Dendritic cell treated with granulocyte-macrophage colony-stimulating factor and Interleukin-4, amounts not matched to agents 40 ng/mL and 50 ng/mL, for 4 days (primary cell): ENCODE measurements around the gene CLEC7A.

Experiments
- H3K27ac Mint-ChIP-seq: one replicate; pipeline ENCODE4 v1.8.0; 2022; ENCODE audit warnings: mild to moderate bottlenecking, mixed read lengths
- H3K27me3 Mint-ChIP-seq: one replicate; pipeline ENCODE4 v1.8.0; 2022; ENCODE audit warnings: mild to moderate bottlenecking, mixed read lengths
- H3K36me3 Mint-ChIP-seq: one replicate; pipeline ENCODE4 v1.8.0; 2022; ENCODE audit warnings: low read depth, mixed read lengths
- H3K4me1 Mint-ChIP-seq: one replicate; pipeline ENCODE4 v1.8.0; 2022; ENCODE audit warnings: low read depth, mixed read lengths
- H3K4me3 Mint-ChIP-seq: one replicate; pipeline ENCODE4 v1.8.0; 2022; ENCODE audit warnings: mild to moderate bottlenecking, moderate library complexity, mixed read lengths
- H3K9me3 Mint-ChIP-seq: one replicate; pipeline ENCODE4 v1.8.0; 2022; ENCODE audit warnings: mixed read lengths
- intact Hi-C: fragments of 100-400 bp; cut with micrococcal nuclease; formaldehyde crosslinking; loops from one replicate; pipeline ENCODE4 v1.15.0; 2022

The CLEC7A gene

GRCh38 chr12:10158406-10158805 lies 28.4 kb upstream of the CLEC7A start:
- H3K9me3 Mint-ChIP-seq, result no peaks in the 10 kb centered on the region
- peaks cover 37% of the 10 kb centered on the region for H3K4me1 Mint-ChIP-seq
- no peak overlapping the region for H3K4me3 Mint-ChIP-seq
- intact Hi-C loops, result no loop called here
- H3K27ac Mint-ChIP-seq, result no peak overlapping the region
- H3K36me3 Mint-ChIP-seq, result no peaks in the 10 kb centered on the region
- peaks cover 2% of the 10 kb centered on the region for H3K27me3 Mint-ChIP-seq

DNA sequence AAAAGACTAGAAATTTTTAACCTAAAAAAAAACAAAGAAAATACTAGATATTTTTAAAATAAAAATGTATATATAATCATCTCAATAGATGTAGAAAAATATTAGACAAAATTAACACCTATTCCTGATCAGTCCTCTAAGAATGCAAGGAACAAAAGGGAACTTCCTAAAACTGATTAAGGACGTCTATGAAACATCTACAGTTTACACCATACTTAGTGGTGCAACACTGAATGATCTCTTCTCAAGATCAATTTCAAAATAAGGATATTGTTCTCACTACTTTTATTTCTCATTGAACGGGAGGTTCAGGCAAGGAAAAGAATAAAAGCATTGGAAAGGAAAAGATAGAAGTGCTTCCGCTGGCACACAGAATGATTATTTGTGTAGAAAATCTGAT lies 26.0 kb upstream of the CLEC7A start:
- H3K4me1 Mint-ChIP-seq, result peaks cover 37% of the 10 kb centered on the region
- no peak overlapping the region for H3K4me3 Mint-ChIP-seq
- no peak overlapping the region for H3K27ac Mint-ChIP-seq
- H3K9me3 Mint-ChIP-seq, result no peaks in the 10 kb centered on the region
- intact Hi-C loops, result no loop called here
- peaks cover 2% of the 10 kb centered on the region for H3K27me3 Mint-ChIP-seq
- no peaks in the 10 kb centered on the region for H3K36me3 Mint-ChIP-seq

GRCh38 chr12:10154145-10154496 lies 24.1 kb upstream of the CLEC7A start:
- peaks cover 18% of the 10 kb centered on the region for H3K4me1 Mint-ChIP-seq
- H3K9me3 Mint-ChIP-seq, result no peaks in the 10 kb centered on the region
- no peaks in the 10 kb centered on the region for H3K36me3 Mint-ChIP-seq
- peak overlapping the region; percentile 95 for H3K4me3 Mint-ChIP-seq
- H3K27ac Mint-ChIP-seq, result peak overlapping the region; percentile 95
- peaks cover 2% of the 10 kb centered on the region for H3K27me3 Mint-ChIP-seq
- intact Hi-C loops, result no loop called here

DNA sequence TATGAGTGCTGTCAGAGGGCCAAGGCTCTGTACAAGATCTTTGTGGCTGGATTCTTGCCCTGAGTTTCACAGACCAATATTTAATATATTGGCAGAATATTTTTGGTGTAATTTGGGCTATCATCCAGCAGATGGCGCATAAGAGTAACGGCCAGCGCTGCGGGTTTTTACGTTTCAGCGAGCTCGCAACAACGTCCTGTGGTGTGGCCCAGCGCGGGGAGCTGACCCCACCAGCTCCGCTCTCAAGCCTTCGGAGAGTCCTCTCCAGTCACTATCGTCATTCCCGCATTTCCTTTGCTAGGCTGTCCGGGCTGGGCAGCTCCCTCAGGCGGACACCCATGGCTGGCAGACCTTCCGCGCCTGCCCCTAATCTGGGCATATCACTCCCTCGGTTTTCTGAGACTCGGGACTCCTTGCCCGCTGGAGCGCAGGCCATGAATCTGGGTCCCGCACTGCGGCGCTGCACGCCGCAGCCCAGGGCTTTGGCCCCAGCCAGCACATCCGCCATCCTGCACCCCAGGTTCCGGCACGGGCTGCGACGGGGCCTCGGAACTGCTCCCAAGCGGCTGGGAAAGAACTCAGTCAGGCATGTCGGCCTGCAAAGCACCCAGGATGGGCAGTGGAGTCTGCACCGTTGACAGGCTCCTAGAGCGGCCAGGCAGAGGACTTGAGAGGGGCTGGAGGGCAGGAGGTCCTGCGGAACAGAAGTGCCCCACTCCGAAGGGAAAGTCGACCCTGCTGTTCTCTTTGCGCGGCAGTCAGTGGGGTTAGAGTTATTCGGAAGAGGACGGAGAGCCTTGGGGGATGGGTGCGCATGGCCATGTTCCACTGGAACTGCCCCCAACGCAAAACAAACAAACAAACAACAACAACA lies 23.5 kb upstream of the CLEC7A start:
- peak overlapping the region; percentile 95 for H3K4me3 Mint-ChIP-seq
- peaks cover 2% of the 10 kb centered on the region for H3K27me3 Mint-ChIP-seq
- no peaks in the 10 kb centered on the region for H3K9me3 Mint-ChIP-seq
- intact Hi-C loops, result loop anchor here (1.0 kb wide), 1 partner anchor 37 kb away; no protein-coding TSS in a partner anchor
- H3K36me3 Mint-ChIP-seq, result no peaks in the 10 kb centered on the region
- H3K27ac Mint-ChIP-seq, result peak overlapping the region; percentile 95
- H3K4me1 Mint-ChIP-seq, result peaks cover 15% of the 10 kb centered on the region

GRCh38 chr12:10151621-10152020 lies 21.6 kb upstream of the CLEC7A start:
- Mint-ChIP-seq H3K9me3 (no peaks in the 10 kb centered on the region), H3K4me3 (no peak overlapping the region), H3K4me1 (peaks cover 15% of the 10 kb centered on the region), H3K36me3 (no peaks in the 10 kb centered on the region), H3K27ac (no peak overlapping the region), H3K27me3 (peaks cover 2% of the 10 kb centered on the region)
- intact Hi-C loops, result no loop called here

DNA sequence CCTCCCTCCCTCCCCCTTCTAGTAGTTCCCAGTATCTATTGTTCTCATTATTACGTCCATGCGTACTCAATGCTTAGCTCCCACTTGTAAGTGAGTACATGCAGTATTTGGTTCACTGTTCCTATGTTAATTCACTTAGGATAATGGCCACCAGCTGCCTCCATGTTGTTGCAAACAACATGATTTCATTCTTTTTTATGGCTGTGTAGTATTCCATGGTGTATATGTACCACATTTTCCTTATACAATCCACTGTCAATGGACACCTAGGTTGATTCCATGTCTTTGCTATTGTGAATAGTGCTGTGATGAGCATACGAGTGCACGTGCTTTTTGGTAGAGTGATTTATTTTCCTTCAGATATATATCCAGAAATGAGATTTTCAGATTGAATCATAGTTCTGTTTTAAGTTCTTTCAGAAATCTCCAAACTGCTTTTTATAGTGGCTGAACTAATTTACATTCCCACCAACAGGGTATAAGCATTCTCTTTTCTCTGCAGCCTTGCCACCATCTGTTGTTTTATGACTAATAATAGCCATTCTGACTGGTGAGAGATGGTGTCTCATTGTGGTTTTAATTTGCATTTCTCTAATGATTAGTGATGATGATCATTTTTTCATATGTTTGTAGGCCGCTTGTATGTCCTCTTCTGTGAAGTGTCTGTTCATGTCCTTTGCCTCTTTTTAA lies 17.9 kb upstream of the CLEC7A start:
- Mint-ChIP-seq H3K36me3 (no peaks in the 10 kb centered on the region), H3K9me3 (no peaks in the 10 kb centered on the region), H3K4me1 (peaks cover under 1% of the 10 kb centered on the region), H3K4me3 (no peak overlapping the region), H3K27ac (no peak overlapping the region), H3K27me3 (no peaks in the 10 kb centered on the region)
- intact Hi-C loops, result no loop called here

DNA sequence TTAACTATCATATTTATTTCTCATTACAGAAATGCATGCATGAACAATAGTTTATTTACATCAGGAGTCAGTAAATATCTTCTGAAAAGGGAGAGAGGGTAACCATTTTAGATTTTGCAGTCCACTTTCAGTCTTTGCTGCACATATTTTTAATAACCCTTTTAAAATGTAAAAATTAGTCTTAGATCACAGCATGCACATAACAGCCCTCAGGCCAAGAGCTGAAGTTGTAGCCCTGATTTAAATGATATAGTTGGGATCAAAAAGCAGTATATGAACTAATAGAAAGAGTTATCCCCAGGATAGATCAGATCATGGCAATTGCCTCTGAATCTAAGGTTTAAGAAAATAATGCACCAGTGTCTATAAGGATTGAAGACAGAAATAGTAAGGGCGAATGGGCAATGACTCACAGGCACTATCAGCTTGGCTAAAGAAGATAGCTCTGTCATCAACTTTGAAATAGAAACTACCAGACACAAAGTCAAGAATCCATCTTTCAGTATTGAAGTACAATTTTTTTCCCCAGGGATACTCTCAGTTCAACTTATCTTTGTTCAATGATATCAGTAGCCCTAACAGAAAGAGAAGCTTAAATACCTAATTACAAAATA lies 13.1 kb upstream of the CLEC7A start:
- Mint-ChIP-seq H3K4me3 (no peak overlapping the region), H3K27me3 (no peaks in the 10 kb centered on the region), H3K36me3 (no peaks in the 10 kb centered on the region), H3K27ac (no peak overlapping the region), H3K9me3 (no peaks in the 10 kb centered on the region), H3K4me1 (peaks cover 6% of the 10 kb centered on the region)
- intact Hi-C loops, result loop anchor here (5.0 kb wide), 3 partner anchors 216 to 391 kb away; no protein-coding TSS in a partner anchor

- Mint-ChIP-seq H3K4me1 (peaks cover 22% of the 10 kb centered on the region), H3K9me3 (no peaks in the 10 kb centered on the region), H3K36me3 (no peaks in the 10 kb centered on the region), H3K27me3 (no peaks in the 10 kb centered on the region), H3K4me3 (no peak overlapping the region), H3K27ac (no peak overlapping the region)
- intact Hi-C loops, result loop anchor here (1.0 to 5.0 kb wide), 6 partner anchors 107 to 388 kb away; partner anchors contain the start of gene CLEC12B
These were observed 10.0 kb upstream of the CLEC7A start for GRCh38 chr12:10140001-10140400.

DNA sequence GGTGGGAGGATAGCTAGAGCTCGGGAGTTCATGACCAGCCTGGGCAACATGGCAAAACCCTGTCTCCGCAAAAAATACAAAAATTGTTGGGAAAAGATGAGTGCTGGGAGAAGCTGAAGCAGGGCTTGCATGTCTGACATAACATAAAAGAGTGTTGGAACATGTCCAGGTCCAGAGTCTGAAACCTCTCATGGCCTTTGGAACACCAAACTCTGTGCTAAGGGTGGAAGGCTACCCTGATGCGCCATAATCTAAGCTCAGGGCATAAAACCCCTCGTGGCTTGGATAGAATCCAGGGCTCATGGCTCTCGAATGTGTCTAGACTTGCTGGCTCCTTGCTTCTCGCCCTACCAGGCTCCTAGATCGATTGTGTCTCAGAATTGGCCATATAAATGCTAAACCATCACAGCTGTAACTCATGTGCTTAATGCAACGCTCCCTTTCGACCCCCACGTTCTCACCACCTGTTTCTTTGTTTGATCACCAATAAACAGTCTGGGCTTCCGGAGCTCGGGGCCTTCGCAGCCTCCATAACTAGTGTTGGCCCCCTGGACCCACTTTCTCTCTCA lies 6.7 kb upstream of the CLEC7A start:
- Mint-ChIP-seq H3K4me3 (no peak overlapping the region), H3K36me3 (no peaks in the 10 kb centered on the region), H3K27ac (peak overlapping the region; percentile 50), H3K27me3 (no peaks in the 10 kb centered on the region), H3K9me3 (no peaks in the 10 kb centered on the region), H3K4me1 (peaks cover 38% of the 10 kb centered on the region)
- intact Hi-C loops, result no loop called here

GRCh38 chr12:10135126-10135525 lies 5.1 kb upstream of the CLEC7A start:
- Mint-ChIP-seq H3K9me3 (no peaks in the 10 kb centered on the region), H3K27ac (no peak overlapping the region), H3K36me3 (peaks cover under 1% of the 10 kb centered on the region), H3K4me1 (peaks cover 50% of the 10 kb centered on the region), H3K4me3 (no peak overlapping the region), H3K27me3 (no peaks in the 10 kb centered on the region)
- intact Hi-C loops, result no loop called here

DNA sequence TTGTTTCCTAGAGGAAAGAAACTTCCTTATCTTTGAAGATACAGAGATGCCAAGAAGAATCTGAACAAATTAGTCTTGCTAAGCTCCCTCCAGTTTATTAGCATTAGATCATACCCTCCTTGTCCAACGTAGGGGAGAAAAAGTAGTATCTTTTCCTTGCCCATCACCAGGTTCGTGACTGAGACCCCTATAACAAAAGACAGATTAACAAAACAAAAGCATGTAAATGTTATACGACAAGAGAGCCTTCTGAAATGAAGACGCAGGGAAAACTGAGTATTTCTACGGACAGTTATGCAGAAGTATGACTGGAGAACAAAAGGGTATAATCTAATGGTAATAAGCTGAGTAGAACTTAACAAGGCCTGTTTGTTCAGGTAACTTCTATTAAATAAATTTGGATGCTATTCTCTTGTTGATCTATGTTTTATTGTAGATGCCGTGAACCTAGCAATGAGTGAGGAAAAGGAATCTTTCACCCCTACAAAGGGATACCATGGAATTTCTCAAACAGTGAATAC lies 2.9 kb upstream of the CLEC7A start:
- peaks cover 22% of the 10 kb centered on the region for H3K36me3 Mint-ChIP-seq
- H3K27me3 Mint-ChIP-seq, result no peaks in the 10 kb centered on the region
- H3K27ac Mint-ChIP-seq, result peak overlapping the region; percentile 97
- intact Hi-C loops, result no loop called here
- H3K4me3 Mint-ChIP-seq, result no peak overlapping the region
- peaks cover 44% of the 10 kb centered on the region for H3K4me1 Mint-ChIP-seq
- no peaks in the 10 kb centered on the region for H3K9me3 Mint-ChIP-seq

- no peaks in the 10 kb centered on the region for H3K27me3 Mint-ChIP-seq
- H3K36me3 Mint-ChIP-seq, result peaks cover 39% of the 10 kb centered on the region
- H3K4me3 Mint-ChIP-seq, result peak overlapping the region; percentile 55
- intact Hi-C loops, result no loop called here
- H3K27ac Mint-ChIP-seq, result peak overlapping the region; percentile 97
- peaks cover 43% of the 10 kb centered on the region for H3K4me1 Mint-ChIP-seq
- no peaks in the 10 kb centered on the region for H3K9me3 Mint-ChIP-seq
These were observed 1.2 kb upstream of the CLEC7A start for GRCh38 chr12:10131111-10131690.

- Mint-ChIP-seq H3K4me1 (peaks cover 49% of the 10 kb centered on the region), H3K27ac (peak overlapping the region; percentile 97), H3K27me3 (no peaks in the 10 kb centered on the region), H3K9me3 (no peaks in the 10 kb centered on the region), H3K36me3 (peaks cover 60% of the 10 kb centered on the region), H3K4me3 (peak overlapping the region; percentile 84)
- intact Hi-C loops, result loop anchor here (2.0 kb wide), 2 partner anchors 34 to 60 kb away; no protein-coding TSS in a partner anchor
These were observed 1.3 kb downstream of the CLEC7A start for GRCh38 chr12:10128687-10129086.
